GM12878 (cell line): ENCODE measurements around the gene MAGI1. TPM values are rescaled to one million over a fixed set of nuclear protein-coding genes. Genes with fewer than 3 reads are reported as not detected.

Source experiments
- ATAC-seq: fragments of 200-7000 bp; cut with Tn5 transposase; 3 replicates; pipeline ENCODE4 v1.9.1; 2020; ENCODE audit warnings: mild to moderate bottlenecking, moderate library complexity
- BruUV-seq: library from RNA; stranded (reverse); fragments of 400-500 nt; replicated peaks from 2 replicates; lab custom pipeline; 2021; lab: Mats Ljungman, UMichigan
- CTCF ChIA-PET: fragments of 300-600 bp; sonication (Branson Sonifier 250); formaldehyde crosslinking; extraction: SDS; loops from one replicate; lab custom pipeline; 2021; ENCODE audit warnings: inconsistent platforms; lab: Yijun Ruan, JAX
- POLR2A ChIA-PET: fragments of 350-600 bp; formaldehyde crosslinking; extraction: SDS; loops from one replicate; lab custom pipeline; 2021; ENCODE audit warnings: inconsistent platforms; lab: Charles Lee
- RAD21 ChIA-PET: fragments of 300-600 bp; sonication (Branson Sonifier 250); formaldehyde crosslinking; loops from one replicate; lab custom pipeline; 2023; ENCODE audit warnings: antibody characterized with exemption; ENCODE audit not compliant: unreplicated experiment; lab: Charles Lee
- SMC1A ChIA-PET: fragments of 300-600 bp; sonication (Branson Sonifier 250); formaldehyde crosslinking; loops from one replicate; lab custom pipeline; 2023; ENCODE audit not compliant: unreplicated experiment, uncharacterized antibody; lab: Charles Lee
- DNase-seq: peaks from one replicate; pipeline ENCODE4 v3.0.0-alpha.2; 2011; ENCODE audit warnings: low read depth, low spot score
- FAIRE-seq: peaks from 3 replicates; lab custom pipeline; 2011; peaks lifted over from hg19 to GRCh38; lab: Jason Lieb, UNC
- H2AFZ ChIP-seq: 2 replicates; pipeline ENCODE4 v1.6.0; 2011; ENCODE audit warnings: low read depth, low read length, control low read depth; ENCODE audit not compliant: control insufficient read depth
- H3K27ac ChIP-seq: 2 replicates; pipeline ENCODE4 v1.5.1; 2011; ENCODE audit warnings: control low read depth; ENCODE audit not compliant: control insufficient read depth, insufficient read depth
- H3K27me3 ChIP-seq, 2 experiments: replicated peaks in 1 of 2; 2 replicates each; pipeline versions ENCODE4 v1.6.0 to v1.6.1; 2011; ENCODE audit warnings: low read length in 1 of 2; ENCODE audit not compliant: control insufficient read depth in 2 of 2, insufficient read depth in 2 of 2
- H3K36me3 ChIP-seq, 2 experiments: 2 replicates each; pipeline ENCODE4 v1.5.1; 2011; ENCODE audit warnings: low read length in 1 of 2; ENCODE audit not compliant: control insufficient read depth in 2 of 2, insufficient read depth in 2 of 2
- H3K4me1 ChIP-seq: 2 replicates; pipeline ENCODE4 v1.6.1; 2011; ENCODE audit warnings: mild to moderate bottlenecking, low read length, moderate library complexity, mixed read lengths; ENCODE audit not compliant: control insufficient read depth, insufficient read depth
- H3K4me2 ChIP-seq: 2 replicates; pipeline ENCODE4 v1.6.0; 2011; ENCODE audit warnings: control low read depth; ENCODE audit not compliant: control insufficient read depth, insufficient read depth
- H3K4me3 ChIP-seq: fragments of 200-600 bp; sonication (generic); 2 replicates; pipeline ENCODE4 v1.5.1; 2016
- H3K79me2 ChIP-seq: 2 replicates; pipeline ENCODE4 v1.6.0; 2011; ENCODE audit warnings: low read length; ENCODE audit not compliant: control insufficient read depth, insufficient read depth
- H3K9ac ChIP-seq: 2 replicates; pipeline ENCODE4 v1.8.0; 2011; ENCODE audit warnings: low read length, control low read depth, mixed read lengths; ENCODE audit not compliant: control insufficient read depth, insufficient read depth
- H3K9me3 ChIP-seq: replicated peaks from 3 replicates; pipeline ENCODE4 v1.5.1; 2011; ENCODE audit warnings: mild to moderate bottlenecking, low read length; ENCODE audit not compliant: control insufficient read depth, insufficient read depth
- H4K20me1 ChIP-seq: 2 replicates; pipeline ENCODE4 v1.6.0; 2011; ENCODE audit not compliant: control insufficient read depth, insufficient read depth
- ATF7 ChIP-seq: fragments of 450-650 bp; IDR thresholded peaks from 2 replicates; pipeline ENCODE4 v1.6.1; 2016; ENCODE audit warnings: low read depth, mild to moderate bottlenecking
- BACH1 ChIP-seq: fragments of 450-650 bp; IDR thresholded peaks from 2 replicates; pipeline ENCODE4 v1.6.1; 2017; ENCODE audit warnings: mild to moderate bottlenecking, borderline replicate concordance
- CHD4 ChIP-seq: fragments of 200-600 bp; sonication (generic); IDR thresholded peaks from 2 replicates; pipeline ENCODE4 v1.6.1; 2016; ENCODE audit warnings: mild to moderate bottlenecking
- FOXM1 ChIP-seq: IDR thresholded peaks from 2 replicates; pipeline ENCODE4 v1.6.1; 2012; ENCODE audit warnings: low read depth, mild to moderate bottlenecking, inconsistent platforms, low read length, moderate library complexity
- HDAC2 ChIP-seq: fragments of 200-600 bp; sonication (generic); IDR thresholded peaks from 2 replicates; pipeline ENCODE4 v1.6.1; 2017
- NR2F1 ChIP-seq: fragments of 450-650 bp; conservative IDR thresholded peaks from 2 replicates; pipeline ENCODE4 v1.6.1; 2017; ENCODE audit warnings: mild to moderate bottlenecking
- RAD21 ChIP-seq: IDR thresholded peaks from 2 replicates; pipeline ENCODE4 v1.6.1; 2011; ENCODE audit warnings: mild to moderate bottlenecking, low read depth, low read length, moderate library complexity; ENCODE audit not compliant: insufficient read depth
- RELA ChIP-seq: fragments of 450-650 bp; IDR thresholded peaks from 2 replicates; pipeline ENCODE4 v1.8.0; 2014; ENCODE audit warnings: borderline replicate concordance; ENCODE audit not compliant: partially characterized antibody
- SMAD5 ChIP-seq: IDR thresholded peaks from 2 replicates; pipeline ENCODE4 v1.6.1; 2016; ENCODE audit warnings: antibody characterized with exemption, low read depth
- WGBS: methylation state at CpG from one replicate; pipeline ENCODE4 v1.1.6; 2016; ENCODE audit warnings: low lambda C conversion rate; ENCODE audit not compliant: insufficient replicate concordance, insufficient coverage; ENCODE audit errors: missing lambda C conversion rate; 5-methylcytosine and 5-hydroxymethylcytosine counted together
- in situ Hi-C: fragments of 300-500 bp; cut with MboI; formaldehyde crosslinking; loops from 9 replicates; pipeline ENCODE4 v1.14.3; 2018; ENCODE audit warnings: mixed read lengths
- intact Hi-C: fragments of 100-400 bp; cut with micrococcal nuclease; formaldehyde crosslinking; loops from one replicate; pipeline ENCODE4 v1.14.2; 2022; ENCODE audit not compliant: unreplicated experiment
- polyA plus RNA-seq, 11 experiments: library from polyadenylated mRNA; depleted of rRNA in 4 of 11; unstranded in 6 of 11; stranded (reverse) in 5 of 11; fragments of >200 nt; fragmentation: Nextera tagmentation in 4 of 11; fragmentation: Illumina TruSeq in 1 of 11; extraction: Ambion mirVana in 4 of 11; extraction: Trizol in 1 of 11; gene quantifications; 1 replicate in 1 of 11; 2 replicates in 10 of 11; pipeline versions ENCODE4 v1.2.1 to v1.2.3, GENCODE V29; 2011 to 2016; ENCODE audit warnings: inconsistent platforms in 2 of 11, missing spikeins in 2 of 11, low read depth in 1 of 11
- total RNA-seq, 4 experiments: library from RNA; depleted of rRNA in 3 of 4; stranded (reverse); fragments of >200 nt in 3 of 4; fragmentation: Illumina TruSeq in 1 of 4; extraction: Trizol in 1 of 4; gene quantifications; 2 replicates each; pipeline versions ENCODE4 v1.2.1 to v1.2.3, GENCODE V29; 2013 to 2021
- TF ChIP-seq, protein P1 (sequence below): IDR thresholded peaks from 2 replicates; pipeline ENCODE4 v1.6.1; 2012; ENCODE audit warnings: mild to moderate bottlenecking, low read depth, low read length

Gene MAGI1
- total and polyA plus RNA-seq, 10 of the 15 experiments (the other 5 are each of a cell fraction or from before 2014, with no cell fraction given): 0.02 to 3.3 (median 0.29) TPM; not detected in 1

DNA sequence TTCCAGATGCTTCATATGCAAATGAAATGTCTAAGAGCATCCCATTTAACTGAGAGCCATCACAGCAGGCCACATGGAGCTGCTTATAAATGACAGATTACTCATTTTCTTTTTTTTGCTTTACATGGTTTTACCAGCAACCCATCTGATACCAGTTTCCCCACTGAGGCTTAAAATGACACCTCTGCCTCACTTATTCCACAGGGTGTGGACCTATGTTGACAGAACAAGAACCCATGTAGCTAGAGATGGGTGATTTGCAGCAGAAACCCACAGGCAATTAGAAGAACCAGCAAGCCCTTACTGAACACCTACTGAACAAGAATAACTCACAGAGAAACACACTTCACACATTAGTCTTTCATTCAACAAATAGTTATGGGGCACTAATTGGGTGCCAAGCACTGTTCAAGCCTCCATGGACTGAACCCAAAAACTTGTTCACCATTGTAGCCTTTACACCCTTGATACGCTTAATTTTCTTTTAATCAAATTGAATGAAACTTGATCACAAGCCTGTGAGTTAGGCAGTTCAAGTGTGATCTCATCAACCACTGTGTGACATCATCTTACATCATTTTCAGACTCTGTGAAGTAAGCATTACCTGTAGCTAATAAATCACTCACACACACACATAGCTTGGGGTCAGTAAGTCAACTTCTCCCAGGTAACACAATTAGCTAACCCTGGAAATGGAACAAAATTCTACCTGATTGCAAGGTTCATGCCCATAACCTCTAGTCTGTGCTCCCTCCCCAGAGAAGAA lies 45.4 kb downstream of the MAGI1 start (continued):
- no peak for TF ChIP-seq ATF7

DNA sequence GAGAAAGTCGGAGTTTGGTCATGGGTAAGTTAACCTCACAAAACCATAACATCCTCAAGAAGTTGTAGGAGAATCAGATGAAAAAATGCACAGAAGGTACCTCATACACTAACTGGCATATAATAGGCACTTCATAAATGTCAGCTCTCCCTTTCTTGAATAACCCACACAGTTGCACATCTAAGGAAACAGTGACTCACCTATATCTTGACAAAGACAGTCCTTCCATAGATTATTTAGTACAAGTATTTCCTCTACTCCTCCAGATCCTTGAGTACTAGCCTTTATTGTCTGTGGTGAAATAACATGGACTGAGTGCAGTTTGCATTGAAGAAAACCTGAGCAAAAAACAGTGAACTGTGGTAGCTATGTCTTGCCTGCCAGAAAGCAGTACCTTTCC lies 46.6 kb downstream of the MAGI1 start:
- WGBS: 0% methylated on average over 1 of the region's 1 CpG
- H2AFZ ChIP-seq: no peak overlapping the region
- FAIRE-seq: no peak

More for the DNA sequence above, 46.6 kb downstream of the MAGI1 start:
- H3K27me3 ChIP-seq: no peaks in the 10 kb centered on the region
- ChIA-PET RAD21 (no interaction called here), CTCF (interaction anchor here (1.0 kb wide), 1 partner anchor 46 kb away, joined by 3 read pairs; no protein-coding TSS in a partner anchor), SMC1A (interaction anchor here (0.7 kb wide), 1 partner anchor 189 kb away, joined by 3 read pairs; no protein-coding TSS in a partner anchor), POLR2A (no interaction called here)
- H3K27ac ChIP-seq: no peak overlapping the region
- no peak for TF ChIP-seq SMAD5
- TF ChIP-seq NR2F1: no peak
- no peak for TF ChIP-seq HDAC2
- TF ChIP-seq BACH1: no peak
- no peak for TF ChIP-seq RELA
- TF ChIP-seq CHD4: no peak
- TF ChIP-seq, protein P1, sequence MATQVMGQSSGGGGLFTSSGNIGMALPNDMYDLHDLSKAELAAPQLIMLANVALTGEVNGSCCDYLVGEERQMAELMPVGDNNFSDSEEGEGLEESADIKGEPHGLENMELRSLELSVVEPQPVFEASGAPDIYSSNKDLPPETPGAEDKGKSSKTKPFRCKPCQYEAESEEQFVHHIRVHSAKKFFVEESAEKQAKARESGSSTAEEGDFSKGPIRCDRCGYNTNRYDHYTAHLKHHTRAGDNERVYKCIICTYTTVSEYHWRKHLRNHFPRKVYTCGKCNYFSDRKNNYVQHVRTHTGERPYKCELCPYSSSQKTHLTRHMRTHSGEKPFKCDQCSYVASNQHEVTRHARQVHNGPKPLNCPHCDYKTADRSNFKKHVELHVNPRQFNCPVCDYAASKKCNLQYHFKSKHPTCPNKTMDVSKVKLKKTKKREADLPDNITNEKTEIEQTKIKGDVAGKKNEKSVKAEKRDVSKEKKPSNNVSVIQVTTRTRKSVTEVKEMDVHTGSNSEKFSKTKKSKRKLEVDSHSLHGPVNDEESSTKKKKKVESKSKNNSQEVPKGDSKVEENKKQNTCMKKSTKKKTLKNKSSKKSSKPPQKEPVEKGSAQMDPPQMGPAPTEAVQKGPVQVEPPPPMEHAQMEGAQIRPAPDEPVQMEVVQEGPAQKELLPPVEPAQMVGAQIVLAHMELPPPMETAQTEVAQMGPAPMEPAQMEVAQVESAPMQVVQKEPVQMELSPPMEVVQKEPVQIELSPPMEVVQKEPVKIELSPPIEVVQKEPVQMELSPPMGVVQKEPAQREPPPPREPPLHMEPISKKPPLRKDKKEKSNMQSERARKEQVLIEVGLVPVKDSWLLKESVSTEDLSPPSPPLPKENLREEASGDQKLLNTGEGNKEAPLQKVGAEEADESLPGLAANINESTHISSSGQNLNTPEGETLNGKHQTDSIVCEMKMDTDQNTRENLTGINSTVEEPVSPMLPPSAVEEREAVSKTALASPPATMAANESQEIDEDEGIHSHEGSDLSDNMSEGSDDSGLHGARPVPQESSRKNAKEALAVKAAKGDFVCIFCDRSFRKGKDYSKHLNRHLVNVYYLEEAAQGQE: no peak
- no peak for TF ChIP-seq FOXM1
- no peak for TF ChIP-seq RAD21
- BruUV-seq: no TSS peak
- no peaks in the 10 kb centered on the region for H3K36me3 ChIP-seq
- in situ Hi-C loops: no loop called here
- H3K9ac ChIP-seq: no peak overlapping the region
- ATAC-seq (no peak), DNase-seq (no peak)
- no peak overlapping the region for H3K4me3 ChIP-seq
- H3K79me2 ChIP-seq: no peaks in the 10 kb centered on the region
- H4K20me1 ChIP-seq: no peaks in the 10 kb centered on the region
- no peaks in the 10 kb centered on the region for H3K4me1 ChIP-seq
- H3K9me3 ChIP-seq: no peaks in the 10 kb centered on the region
- H3K4me2 ChIP-seq: no peak overlapping the region
- intact Hi-C loops: no loop called here
